ENCODE measurements around the gene MYBBP1A.

Gene MYBBP1A

DNA sequence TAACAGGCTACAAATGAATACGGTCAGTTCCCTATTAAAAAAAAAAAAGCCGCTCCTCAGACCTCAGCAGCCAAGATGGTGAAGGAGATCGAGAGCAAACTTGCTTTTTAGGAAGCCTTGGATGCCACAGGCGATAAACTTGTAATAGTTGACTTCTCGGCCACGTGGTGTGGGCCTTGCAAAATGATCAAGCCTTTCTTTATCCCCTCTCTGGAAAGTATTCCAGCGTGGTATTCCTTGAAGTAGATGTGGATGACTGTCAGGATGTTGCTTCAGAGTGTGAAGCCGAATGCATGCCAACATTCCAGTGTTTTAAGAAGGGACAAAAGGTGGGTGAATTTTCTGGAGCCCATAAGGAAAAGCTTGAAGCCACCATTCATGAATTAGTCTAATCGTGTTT is 16.9 kb upstream of the MYBBP1A start:
- in situ Hi-C loops (cut with MboI; ENCODE audit: low sequenced_read_pairs), result no loop called here

- in situ Hi-C loops (cut with MboI; ENCODE audit: low sequenced_read_pairs), result no loop called here
Observed at GRCh38 chr17:4569591-4569990, 14.4 kb upstream of the MYBBP1A start.

DNA sequence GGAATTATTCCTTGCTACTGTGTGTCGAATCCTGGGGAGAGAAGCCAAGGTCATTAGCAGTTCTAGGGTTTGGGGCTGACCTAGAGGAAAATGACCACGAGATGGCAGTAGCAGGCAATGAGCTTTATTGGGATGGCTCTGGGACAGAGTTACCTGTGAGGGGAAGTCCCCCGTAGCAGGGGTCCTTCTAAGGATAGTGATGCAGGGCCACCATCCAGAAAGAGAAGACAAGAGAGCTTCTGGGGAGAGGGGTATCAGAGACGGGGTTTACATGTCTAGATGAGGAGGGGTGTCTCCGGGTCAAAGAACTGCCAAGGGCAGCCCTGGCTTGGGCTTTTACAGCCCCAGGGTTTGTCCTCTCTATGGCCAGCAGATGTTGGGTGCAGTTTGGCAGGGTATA is 11.6 kb upstream of the MYBBP1A start:
- in situ Hi-C loops (cut with MboI; ENCODE audit: low sequenced_read_pairs), result no loop called here

- in situ Hi-C loops (cut with MboI; ENCODE audit: low sequenced_read_pairs), result no loop called here
Observed at GRCh38 chr17:4565209-4566141, 10.3 kb upstream of the MYBBP1A start.

DNA sequence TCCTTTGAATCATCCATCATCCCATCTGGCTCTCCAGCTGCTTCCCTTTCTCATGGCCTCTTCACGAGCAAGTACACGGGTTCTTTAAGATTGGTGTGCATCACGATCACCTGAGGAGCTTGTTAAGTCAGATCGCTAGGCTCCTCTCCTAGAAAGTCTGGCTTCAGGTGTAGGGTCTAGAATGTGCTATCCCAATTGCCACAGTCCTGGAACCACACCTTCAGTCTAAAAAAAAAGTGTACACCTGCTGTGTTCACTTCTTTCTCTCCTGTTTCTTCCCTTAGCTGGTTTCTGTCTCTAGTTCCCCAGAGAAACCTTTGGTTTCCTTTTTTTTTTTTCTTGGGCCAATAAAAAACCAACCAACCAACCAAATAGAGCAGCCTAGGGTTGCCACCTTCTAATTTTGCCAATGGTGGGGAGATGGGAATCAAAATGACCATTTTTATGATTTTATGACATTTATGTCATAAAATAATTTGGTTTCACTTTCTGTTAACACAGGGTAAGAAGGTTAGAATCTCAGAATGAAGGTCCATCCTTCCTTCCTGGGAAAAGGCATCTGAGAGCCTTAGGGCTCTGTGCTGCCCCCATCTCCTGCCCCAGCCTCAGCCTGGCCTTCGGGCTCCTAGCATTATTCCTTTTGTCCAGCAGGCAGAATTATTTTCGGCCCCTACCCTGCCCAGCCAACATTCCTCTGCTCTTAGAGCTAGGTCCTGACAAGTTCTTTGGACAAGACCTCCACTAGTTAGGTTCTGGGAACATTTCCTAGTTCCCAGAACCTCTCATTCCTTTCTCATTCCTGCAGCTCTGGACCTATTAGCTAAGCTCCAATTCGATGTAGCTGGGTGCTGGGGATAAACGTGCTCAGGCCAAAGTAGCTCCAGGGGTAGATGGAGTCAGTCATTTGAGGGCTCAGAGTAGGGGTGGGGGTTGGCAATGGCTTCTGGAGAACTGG is 7.1 kb upstream of the MYBBP1A start:
- in situ Hi-C loops (cut with MboI; ENCODE audit: low sequenced_read_pairs), result no loop called here

DNA sequence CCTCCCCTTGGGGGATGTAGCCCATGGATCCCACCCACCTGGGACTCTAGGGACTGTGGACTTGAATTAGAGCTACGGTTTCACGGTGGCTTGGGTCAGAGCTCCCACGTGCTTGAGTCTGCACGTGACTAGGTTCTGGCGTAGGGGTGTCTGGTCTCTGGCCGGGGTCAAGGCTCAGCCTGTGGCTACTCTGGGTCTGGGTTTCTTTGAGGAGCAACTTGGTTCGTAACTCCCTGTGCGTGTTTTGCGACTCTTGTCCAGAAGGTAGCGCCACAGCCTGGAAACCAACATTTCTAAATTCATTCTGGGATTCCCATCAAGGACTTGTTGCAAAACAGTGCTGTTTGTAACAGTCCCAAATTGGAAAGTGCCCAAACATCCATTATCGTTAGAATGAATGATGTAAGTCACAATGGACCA is 5.7 kb upstream of the MYBBP1A start:
- in situ Hi-C loops (cut with MboI; ENCODE audit: low sequenced_read_pairs), result no loop called here

GRCh38 chr17:4560421-4560820 is 5.2 kb upstream of the MYBBP1A start, which contains the start of gene GGT6:
GGT6 (minus strand) TSS chr17:4560577; CDS start chr17:4560521, 56 bp downstream.
- in situ Hi-C loops (cut with MboI; ENCODE audit: low sequenced_read_pairs), result no loop called here

GRCh38 chr17:4559966-4560365 is 4.8 kb upstream of the MYBBP1A start:
- in situ Hi-C loops (cut with MboI; ENCODE audit: low sequenced_read_pairs), result no loop called here

DNA sequence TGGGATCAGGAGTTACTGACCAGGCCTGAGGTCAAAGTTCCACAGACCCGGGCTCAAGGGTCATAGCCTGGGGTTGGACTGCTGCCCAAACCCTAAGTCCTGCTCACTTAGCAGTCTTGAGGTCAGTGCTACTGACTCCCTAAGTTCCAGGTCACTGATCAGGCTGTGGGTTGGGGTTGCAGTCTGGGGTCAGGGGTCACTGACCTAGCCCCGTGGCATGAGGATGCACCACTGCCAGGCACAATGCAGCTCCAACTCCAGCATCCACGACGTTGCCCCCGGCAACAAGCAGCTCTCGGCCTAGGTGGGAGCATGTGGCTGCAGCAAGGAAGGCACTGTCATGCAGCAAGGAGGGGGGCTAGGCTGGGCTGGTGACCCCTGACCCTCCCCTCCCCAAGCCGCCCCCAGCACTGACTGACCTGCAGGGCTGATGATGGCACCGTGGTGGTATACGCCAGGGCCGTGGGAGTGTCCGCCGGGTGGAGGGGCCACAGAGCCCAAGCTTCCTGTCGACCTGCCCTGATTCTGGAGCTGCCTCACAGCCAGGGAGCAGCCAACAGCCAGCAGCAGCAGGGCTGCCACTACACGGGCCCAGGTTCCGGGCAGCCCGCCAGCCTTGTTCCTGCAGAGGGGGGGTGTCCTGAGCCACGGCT is 4.1 kb upstream of the MYBBP1A start:
- in situ Hi-C loops (cut with MboI; ENCODE audit: low sequenced_read_pairs), result no loop called here

DNA sequence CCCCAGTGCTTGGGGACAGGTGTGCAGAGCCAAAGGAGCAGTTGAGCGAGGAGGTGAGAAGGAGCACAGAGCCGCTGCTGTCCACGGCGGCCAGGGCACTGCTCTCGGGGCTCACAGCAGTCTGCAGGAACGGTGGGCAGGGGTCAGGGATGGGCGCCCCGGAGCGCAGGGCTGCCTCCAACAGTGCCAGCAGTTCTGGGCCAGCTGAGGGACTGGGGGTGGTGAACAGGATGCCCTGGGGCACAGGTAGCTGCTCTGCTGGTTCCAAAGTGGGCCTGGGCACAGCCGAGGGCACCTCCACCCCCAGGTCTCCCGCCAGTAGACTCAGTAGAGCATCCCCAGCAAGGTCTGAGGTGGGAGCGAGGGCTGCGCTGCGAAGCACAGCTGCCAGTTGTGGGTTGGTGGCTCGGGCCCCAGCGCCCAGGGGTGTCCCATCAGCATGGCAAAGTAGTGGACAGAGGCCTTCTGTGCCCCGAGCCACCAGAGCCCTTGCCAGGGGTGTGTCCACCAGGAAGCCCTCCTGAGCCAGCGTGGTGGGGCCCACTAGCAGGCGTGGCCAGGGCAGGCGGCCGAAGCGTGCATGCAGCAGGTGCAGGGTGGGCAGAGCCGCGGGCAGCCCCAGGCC is 3.3 kb upstream of the MYBBP1A start:
- in situ Hi-C loops (cut with MboI; ENCODE audit: low sequenced_read_pairs), result no loop called here

DNA sequence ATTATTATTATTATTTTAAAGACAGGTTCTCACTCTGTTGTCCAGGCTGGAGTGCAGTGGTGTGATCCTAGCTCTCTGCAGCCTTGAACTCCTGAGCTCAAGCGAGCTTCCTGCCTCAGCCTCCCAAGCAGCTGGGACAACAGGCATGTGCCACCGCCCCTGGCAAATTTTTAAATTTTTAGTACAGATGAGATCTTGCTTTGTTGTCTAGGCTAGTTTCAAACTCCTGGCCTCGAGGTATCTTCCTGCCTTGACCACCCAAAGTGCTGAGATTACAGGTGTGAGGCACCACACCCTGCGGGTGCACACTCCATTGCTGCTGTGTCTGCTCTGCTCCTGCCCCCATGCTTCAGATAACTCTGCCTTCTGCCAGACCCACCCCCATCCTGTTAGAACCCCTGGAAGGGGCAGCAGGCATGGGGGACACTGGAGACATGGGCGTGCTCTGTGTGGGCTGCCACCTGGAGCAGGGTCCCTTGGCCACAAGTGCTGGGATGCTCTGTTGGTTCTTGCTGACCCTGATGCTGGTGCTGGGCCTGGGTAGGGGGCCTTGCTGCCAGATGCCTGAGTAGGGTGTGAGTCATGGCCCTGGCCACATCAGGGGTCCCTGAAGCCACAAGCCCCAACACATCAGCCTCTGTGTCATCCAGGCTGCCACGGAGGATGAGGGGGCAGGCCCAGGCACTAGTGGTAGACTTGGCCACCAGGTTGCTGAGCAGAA is 2.6 kb upstream of the MYBBP1A start:
- in situ Hi-C loops (cut with MboI; ENCODE audit: low sequenced_read_pairs), result no loop called here

DNA sequence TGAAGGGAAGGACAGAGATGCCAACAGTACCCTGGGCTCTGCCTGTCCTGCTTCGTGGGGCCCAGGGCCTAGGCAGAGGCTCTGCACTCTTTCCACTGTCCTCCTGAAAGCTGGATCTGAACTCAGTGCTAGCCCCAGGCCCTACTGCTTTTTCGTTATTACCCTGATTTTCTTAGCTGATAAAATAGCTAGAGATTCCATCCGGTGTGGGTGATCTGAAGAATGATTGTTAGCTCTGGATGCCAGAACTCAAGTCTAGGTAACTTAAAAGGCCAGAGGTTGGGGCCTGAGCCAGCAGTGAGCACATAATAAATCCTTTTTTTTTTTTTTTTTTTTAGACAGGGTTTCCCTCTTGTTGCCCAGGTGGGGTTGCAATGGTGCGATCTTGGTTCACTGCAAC is 1.8 kb upstream of the MYBBP1A start:
- in situ Hi-C loops (cut with MboI; ENCODE audit: low sequenced_read_pairs), result no loop called here

GRCh38 chr17:4555873-4556759 is 932 bp upstream of the MYBBP1A start:
- in situ Hi-C loops (cut with MboI; ENCODE audit: low sequenced_read_pairs), result no loop called here

GRCh38 chr17:4554441-4554996 is 665 bp downstream of the MYBBP1A start:
- in situ Hi-C loops (cut with MboI; ENCODE audit: low sequenced_read_pairs), result no loop called here

DNA sequence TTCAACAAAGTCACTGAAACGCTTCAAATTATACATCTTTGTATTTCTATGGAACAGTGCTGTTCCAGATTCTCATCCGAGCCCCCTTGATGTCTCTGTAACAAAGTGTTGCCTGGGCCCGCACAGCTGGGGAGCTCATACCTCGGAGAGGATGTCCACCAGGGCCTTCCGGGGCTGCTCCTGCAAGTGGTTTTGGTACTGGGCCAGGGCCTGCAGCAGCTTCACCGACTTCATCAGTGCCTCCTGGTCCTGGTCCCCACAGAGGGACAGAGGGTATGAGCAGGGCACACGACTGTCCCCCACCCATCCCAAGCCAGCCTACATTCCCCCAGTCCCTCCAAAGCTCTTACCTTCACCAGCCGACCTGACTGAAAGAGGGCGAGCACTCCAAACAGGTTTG is 1.5 kb downstream of the MYBBP1A start:
- in situ Hi-C loops (cut with MboI; ENCODE audit: low sequenced_read_pairs), result no loop called here

- in situ Hi-C loops (cut with MboI; ENCODE audit: low sequenced_read_pairs), result no loop called here
Observed at GRCh38 chr17:4551796-4552525, 3.2 kb downstream of the MYBBP1A start.

DNA sequence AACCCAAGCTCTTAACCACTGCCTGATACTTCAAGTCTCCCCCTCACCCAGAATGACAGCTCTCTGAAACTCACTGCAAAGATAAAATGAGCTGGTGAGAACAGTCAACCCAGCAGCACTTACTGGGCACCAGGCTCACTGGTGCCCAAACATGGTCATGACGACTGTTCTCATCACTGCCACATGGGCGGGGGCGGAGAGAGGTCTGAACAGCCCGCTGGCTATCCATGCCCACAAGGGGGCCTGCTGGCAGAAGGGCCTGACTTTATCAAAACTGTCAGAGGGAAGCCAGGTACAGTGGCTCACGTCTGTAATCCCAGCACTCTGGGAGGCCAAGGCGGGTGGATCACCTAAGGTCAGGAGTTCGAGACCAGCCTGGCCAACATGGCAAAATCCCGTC is 4.0 kb downstream of the MYBBP1A start:
- in situ Hi-C loops (cut with MboI; ENCODE audit: low sequenced_read_pairs), result no loop called here

DNA sequence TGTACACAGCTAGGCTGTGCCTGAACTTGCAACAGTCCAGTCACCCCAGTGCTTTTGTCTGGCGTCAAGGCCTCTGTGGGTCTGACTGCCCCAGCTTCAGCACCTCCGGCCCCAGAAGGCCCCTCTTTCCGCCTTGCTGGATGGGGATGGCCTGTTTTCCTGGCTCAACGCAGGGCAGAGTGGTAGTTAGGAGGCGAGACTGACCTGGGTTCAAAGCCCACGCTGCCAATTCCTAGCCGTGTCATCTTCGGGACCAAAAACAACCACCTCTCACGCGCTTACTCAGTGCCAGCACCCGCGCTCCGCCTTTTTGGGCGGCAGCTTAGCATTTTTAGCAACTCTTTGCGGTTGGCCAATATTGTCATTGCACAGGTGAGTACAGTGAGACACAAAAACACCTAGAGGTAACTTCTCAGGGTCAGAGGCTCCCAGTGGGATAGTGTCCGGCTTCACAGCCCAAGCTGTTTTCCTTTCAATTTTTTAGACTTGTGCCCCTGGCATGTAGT is 4.6 kb downstream of the MYBBP1A start:
- in situ Hi-C loops (cut with MboI; ENCODE audit: low sequenced_read_pairs), result no loop called here
